Activated T-cell treated with anti-CD3 and anti-CD28 coated beads, Interleukin-2, amount 50 U/mL, for 48 hours (primary cell): Measurements from ENCODE around the gene SPOCK2.
"Not testable (repeated sequence)": the region's sequence is repeated elsewhere in the genome, so short reads cannot be mapped to it uniquely, and the experiment has no call there.

ENCODE experiments used
- DNase-seq, 2 experiments: peaks; one replicate each; pipeline ENCODE4 v3.0.0-alpha.2; 2020

The SPOCK2 gene

GRCh38 chr10:72050873-72051272, 37.5 kb downstream of the SPOCK2 start:
- DNase-seq: no peak

- DNase-seq: no peak
These were observed 38.2 kb downstream of the SPOCK2 start for GRCh38 chr10:72049969-72050781.

- DNase-seq: no peak
These were observed 38.9 kb downstream of the SPOCK2 start for GRCh38 chr10:72049472-72049871.

- DNase-seq: peak; percentile 96
These were observed 39.8 kb downstream of the SPOCK2 start for GRCh38 chr10:72048450-72049124.

GRCh38 chr10:72045586-72045985, 42.8 kb downstream of the SPOCK2 start:
- no peak for DNase-seq

GRCh38 chr10:72044417-72045041, 43.8 kb downstream of the SPOCK2 start:
- DNase-seq: no peak

GRCh38 chr10:72043016-72043834, 45.1 kb downstream of the SPOCK2 start:
- DNase-seq: no peak

- DNase-seq: no peak
These were observed 46.9 kb downstream of the SPOCK2 start for GRCh38 chr10:72041491-72041890.

- DNase-seq: no peak
These were observed 49.0 kb downstream of the SPOCK2 start for GRCh38 chr10:72039377-72039776.

- DNase-seq: no peak
These were observed 49.8 kb downstream of the SPOCK2 start for GRCh38 chr10:72038458-72039001.

GRCh38 chr10:72037811-72038210, 50.5 kb downstream of the SPOCK2 start:
- DNase-seq: no peak

GRCh38 chr10:72037266-72037665, 51.1 kb downstream of the SPOCK2 start:
- DNase-seq: no peak

- DNase-seq: no peak
These were observed 53.0 kb downstream of the SPOCK2 start for GRCh38 chr10:72035252-72035887.

GRCh38 chr10:72034761-72035160, 53.6 kb downstream of the SPOCK2 start:
- no peak for DNase-seq

GRCh38 chr10:72034040-72034499, 54.3 kb downstream of the SPOCK2 start:
- DNase-seq: no peak

- not testable (repeated sequence) for DNase-seq
These were observed 55.8 kb downstream of the SPOCK2 start for GRCh38 chr10:72032409-72033162.

- no peak for DNase-seq
These were observed 56.6 kb downstream of the SPOCK2 start for GRCh38 chr10:72031706-72032105.

- no peak for DNase-seq
These were observed 57.4 kb downstream of the SPOCK2 start for GRCh38 chr10:72030762-72031543.

- no peak for DNase-seq
These were observed 58.9 kb downstream of the SPOCK2 start for GRCh38 chr10:72029414-72029813.

- DNase-seq: no peak
These were observed 60.9 kb downstream of the SPOCK2 start for GRCh38 chr10:72027498-72027897.
